K562 (cell line): ENCODE measurements around the gene SRCAP. TPM values are rescaled to one million over a fixed set of nuclear protein-coding genes. Genes with fewer than 3 reads are reported as not detected.

ENCODE experiments used
- BHLHE40 ChIP-seq: IDR thresholded peaks from 2 replicates; pipeline ENCODE4 v1.6.1; 2011; ENCODE audit warnings: low read length, improper control_type of control experiment
- CHCHD3 ChIP-seq: fragments of 250-450 bp; sonication (Bioruptor Pico); IDR thresholded peaks from 2 replicates; pipeline ENCODE4 v2.1.2; 2022; ENCODE audit warnings: mild to moderate bottlenecking
- DIDO1 ChIP-seq: fragments of 450-650 bp; IDR thresholded peaks from 2 replicates; pipeline ENCODE4 v1.6.1; 2016; ENCODE audit warnings: low read depth, missing biosample characterization, missing genetic modification characterization
- E2F4 ChIP-seq: sonication (generic); formaldehyde crosslinking; IDR thresholded peaks from 2 replicates; pipeline ENCODE4 v1.8.0; 2022; ENCODE audit warnings: mild to moderate bottlenecking, low read depth, missing genetic modification reagents
- ELK1 ChIP-seq: sonication (generic); formaldehyde crosslinking; IDR thresholded peaks from 2 replicates; pipeline ENCODE4 v1.8.1; 2022; ENCODE audit warnings: missing genetic modification reagents
- FOXK2 ChIP-seq, 2 experiments: fragments of 450-650 bp; IDR thresholded peaks in 1 of 2; conservative IDR thresholded peaks in 1 of 2; 2 replicates each; pipeline ENCODE4 v1.6.1; 2016; ENCODE audit warnings: low read depth in 2 of 2, mild to moderate bottlenecking in 1 of 2
- IFI16 ChIP-seq: fragments of 250-450 bp; sonication (Bioruptor Pico); IDR thresholded peaks from 2 replicates; pipeline ENCODE4 v2.1.2; 2022; ENCODE audit warnings: mild to moderate bottlenecking, inconsistent platforms
- LCOR ChIP-seq: sonication (generic); formaldehyde crosslinking; IDR thresholded peaks from 2 replicates; pipeline ENCODE4 v1.8.0; 2022; ENCODE audit warnings: mild to moderate bottlenecking, missing genetic modification reagents
- PHB ChIP-seq: fragments of 250-450 bp; sonication (Bioruptor Pico); IDR thresholded peaks from 2 replicates; pipeline ENCODE4 v1.5.0; 2021
- POLR2A ChIP-seq: fragments of 450-650 bp; conservative IDR thresholded peaks from 2 replicates; pipeline ENCODE4 v1.6.1; 2016
- POLR2H ChIP-seq: IDR thresholded peaks from 2 replicates; pipeline ENCODE4 v1.6.1; 2016; ENCODE audit warnings: missing genetic modification characterization, low read depth, mild to moderate bottlenecking, control low read depth, missing compliant biosample characterization, moderate library complexity
- RBM15 ChIP-seq: fragments of 200-400 bp; formaldehyde crosslinking; IDR thresholded peaks from 2 replicates; pipeline ENCODE4 v1.6.1; 2018; ENCODE audit warnings: mild to moderate bottlenecking, low read length, moderate library complexity; ENCODE audit not compliant: insufficient read depth
- RFX5 ChIP-seq: IDR thresholded peaks from 2 replicates; pipeline ENCODE4 v1.6.1; 2011; ENCODE audit warnings: low read depth, mild to moderate bottlenecking, improper control_type of control experiment, low read length
- SMAD2 ChIP-seq: fragments of 150-350 bp; IDR thresholded peaks from 2 replicates; pipeline ENCODE4 v1.6.1; 2014; ENCODE audit warnings: low read depth, mild to moderate bottlenecking, low read length
- SMARCA4 ChIP-seq: fragments of 450-650 bp; IDR thresholded peaks from 2 replicates; pipeline ENCODE4 v1.6.1; 2016
- SRF ChIP-seq, 2 experiments: fragments of 250-450, 450-650 bp in 1 of 2; sonication (Bioruptor Pico) in 1 of 2; sonication (generic) in 1 of 2; formaldehyde crosslinking; IDR thresholded peaks; 2 replicates each; pipeline versions ENCODE4 v1.5.0 to v1.5.1; 2020 to 2022; ENCODE audit warnings: mild to moderate bottlenecking in 1 of 2, missing genetic modification reagents in 1 of 2
- UBTF ChIP-seq, 2 experiments: IDR thresholded peaks; 2 replicates each; pipeline ENCODE4 v1.6.1; 2012; ENCODE audit warnings: improper control_type of control experiment in 2 of 2, low read depth in 2 of 2, low read length in 2 of 2, borderline replicate concordance in 1 of 2
- ZNF174 ChIP-seq: fragments of 250-450 bp; sonication (Bioruptor Pico); IDR thresholded peaks from 2 replicates; pipeline ENCODE4 v1.4.0; 2020; ENCODE audit warnings: mild to moderate bottlenecking
- ZNF274 ChIP-seq: IDR thresholded peaks from 2 replicates; pipeline ENCODE4 v1.6.1; 2011; ENCODE audit warnings: low read depth, mild to moderate bottlenecking, low read length, moderate library complexity, borderline replicate concordance
- polyA plus RNA-seq, 8 experiments: library from polyadenylated mRNA; depleted of rRNA in 4 of 8; stranded (reverse) in 5 of 8; unstranded in 3 of 8; fragments of >200 nt; fragmentation: Nextera tagmentation in 2 of 8; fragmentation: Illumina TruSeq in 1 of 8; extraction: Ambion mirVana in 2 of 8; extraction: Trizol in 1 of 8; gene quantifications; 2 replicates each; pipeline versions ENCODE4 v1.2.1 to v1.2.3, GENCODE V29; 2011 to 2014; ENCODE audit warnings: inconsistent platforms in 1 of 8, missing spikeins in 1 of 8
- total RNA-seq, 7 experiments: library from RNA; depleted of rRNA in 6 of 7; stranded (reverse); fragments of >200 nt in 6 of 7; fragmentation: Illumina TruSeq in 2 of 7; extraction: Trizol in 2 of 7; gene quantifications; 2 replicates each; pipeline versions ENCODE4 v1.2.1 to v1.2.3, GENCODE V29; 2011 to 2021; ENCODE audit warnings: low replicate concordance in 1 of 7
- TF ChIP-seq, protein P1 (sequence below): fragments of 250-450 bp; sonication (Bioruptor Pico); IDR thresholded peaks from 2 replicates; pipeline ENCODE4 v1.8.0; 2021; ENCODE audit warnings: borderline replicate concordance, mild to moderate bottlenecking, moderate library complexity; ENCODE audit not compliant: poor library complexity, severe bottlenecking
- TF ChIP-seq, protein P2 (sequence below): sonication (generic); formaldehyde crosslinking; IDR thresholded peaks from 2 replicates; pipeline ENCODE4 v1.8.1; 2023; ENCODE audit warnings: mild to moderate bottlenecking, missing genetic modification reagents

Gene SRCAP
- total and polyA plus RNA-seq, 9 of the 15 experiments (the other 6 are each of a cell fraction or from before 2014, with no cell fraction given), result 0.21 to 62.6 (median 5.8) TPM

DNA sequence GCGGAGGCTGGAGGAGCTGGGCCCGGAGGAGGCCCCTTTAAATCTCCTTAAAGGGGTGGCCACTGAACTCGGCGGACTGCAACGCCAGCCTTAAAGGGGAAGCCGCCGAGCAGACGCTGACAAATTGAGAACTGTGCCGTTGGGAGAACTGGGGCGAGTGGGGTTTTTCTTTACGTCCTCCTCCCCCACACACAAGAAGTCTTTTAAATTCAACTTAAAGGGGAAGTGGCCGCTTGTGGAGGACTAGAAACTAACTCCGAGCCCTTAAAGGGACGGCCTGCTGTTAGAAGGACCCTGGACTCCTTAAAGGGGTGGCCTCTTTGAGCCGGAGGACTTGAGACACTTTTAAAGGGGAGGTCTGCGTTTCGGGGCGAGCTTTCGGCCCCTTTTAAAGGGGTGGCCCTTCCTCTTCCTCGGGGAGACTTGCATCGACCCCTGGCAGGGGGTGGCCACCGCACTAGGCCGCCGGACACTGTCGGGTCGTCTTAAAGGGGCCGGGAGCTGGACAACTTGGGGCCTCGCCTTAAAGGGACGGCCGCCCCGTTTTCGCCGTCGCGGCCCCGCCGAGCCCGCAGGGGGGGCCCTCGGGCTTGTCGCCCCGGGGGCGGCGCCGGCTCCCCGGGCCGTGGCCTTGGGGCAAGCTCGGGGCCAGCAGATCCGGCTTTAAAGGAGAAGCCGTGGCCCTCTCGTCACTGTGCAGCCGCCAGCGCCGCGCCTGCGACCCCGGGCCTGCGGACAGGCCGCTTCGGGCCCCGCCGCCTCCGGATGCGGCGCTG is 40.1 kb upstream of the SRCAP start (continued):
- TF ChIP-seq ZNF274 (no peak), RFX5 (no peak), E2F4 (no peak), CHCHD3 (CRISPR knock-in tag) (no peak), POLR2A (no peak; the same call in 1 of the 2 replicates), POLR2H (no peak; the same call in 1 of the 2 replicates), SRF (CRISPR knock-in tag; IDR thresholded peaks at IDR 0.05) (0 out of 4 replicates have a peak, but pooled peaks of 1 of the 2 experiments have one; percentile 92), PHB (CRISPR knock-in tag) (no peak), RBM15 (no peak), FOXK2 (conservative IDR thresholded peaks at IDR 0.05 in 1 of 2, IDR thresholded peaks at IDR 0.05 in 1 of 2; ENCODE audit: low read depth in 2 of 2) (no peak), ZNF174 (no peak), ELK1 (CRISPR knock-in tag) (no peak), DIDO1 (tag) (no peak), SMARCA4 (no peak), LCOR (no peak; the same call in 1 of the 2 replicates), BHLHE40 (no peak), IFI16 (CRISPR knock-in tag) (no peak), UBTF (IDR thresholded peaks at IDR 0.05; ENCODE audit: borderline replicate concordance in 1 of 2, low read depth in 2 of 2, low read length in 2 of 2) (0 out of 4 replicates have a peak, but pooled peaks of 1 of the 2 experiments have one; percentile 25), SMAD2 (no peak)
- TF ChIP-seq, protein P1, sequence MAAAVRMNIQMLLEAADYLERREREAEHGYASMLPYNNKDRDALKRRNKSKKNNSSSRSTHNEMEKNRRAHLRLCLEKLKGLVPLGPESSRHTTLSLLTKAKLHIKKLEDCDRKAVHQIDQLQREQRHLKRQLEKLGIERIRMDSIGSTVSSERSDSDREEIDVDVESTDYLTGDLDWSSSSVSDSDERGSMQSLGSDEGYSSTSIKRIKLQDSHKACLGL, result no peak
- TF ChIP-seq, protein P2, sequence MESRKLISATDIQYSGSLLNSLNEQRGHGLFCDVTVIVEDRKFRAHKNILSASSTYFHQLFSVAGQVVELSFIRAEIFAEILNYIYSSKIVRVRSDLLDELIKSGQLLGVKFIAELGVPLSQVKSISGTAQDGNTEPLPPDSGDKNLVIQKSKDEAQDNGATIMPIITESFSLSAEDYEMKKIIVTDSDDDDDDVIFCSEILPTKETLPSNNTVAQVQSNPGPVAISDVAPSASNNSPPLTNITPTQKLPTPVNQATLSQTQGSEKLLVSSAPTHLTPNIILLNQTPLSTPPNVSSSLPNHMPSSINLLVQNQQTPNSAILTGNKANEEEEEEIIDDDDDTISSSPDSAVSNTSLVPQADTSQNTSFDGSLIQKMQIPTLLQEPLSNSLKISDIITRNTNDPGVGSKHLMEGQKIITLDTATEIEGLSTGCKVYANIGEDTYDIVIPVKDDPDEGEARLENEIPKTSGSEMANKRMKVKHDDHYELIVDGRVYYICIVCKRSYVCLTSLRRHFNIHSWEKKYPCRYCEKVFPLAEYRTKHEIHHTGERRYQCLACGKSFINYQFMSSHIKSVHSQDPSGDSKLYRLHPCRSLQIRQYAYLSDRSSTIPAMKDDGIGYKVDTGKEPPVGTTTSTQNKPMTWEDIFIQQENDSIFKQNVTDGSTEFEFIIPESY, result no peak
